ENCODE measurements around the gene TAGLN3.
A peak's percentile ranks its signal among the peaks of the same experiment; 100 is the strongest.

The TAGLN3 gene

GRCh38 chr3:111998636-111999483, at the start of gene TAGLN3:
Gene TAGLN3, plus strand, starts transcription at chr3:111998922. Its CDS starts 501 bp downstream, at chr3:111999423.
- peak; percentile 50 for DNase-seq

DNA sequence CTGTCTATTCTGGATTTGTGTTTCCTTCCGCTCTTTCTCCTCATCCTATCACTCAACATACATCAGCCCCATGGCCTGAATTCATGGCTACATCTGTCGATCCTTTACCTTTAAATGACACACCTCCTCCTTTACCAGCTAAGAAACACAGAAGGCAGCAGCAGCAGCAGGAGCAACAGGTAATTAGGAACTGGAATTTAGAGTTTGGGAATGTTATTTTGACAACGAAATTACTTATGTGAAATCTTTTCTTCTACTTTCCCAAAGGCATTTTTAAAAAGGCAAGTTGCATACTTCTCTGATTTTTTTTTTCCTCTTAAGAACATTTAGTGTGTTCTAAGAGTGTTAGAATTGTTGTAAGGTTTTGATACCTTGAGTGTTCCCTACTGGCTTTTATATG, 49.0 kb upstream of the TAGLN3 start:
- no peak for DNase-seq

- no peak for DNase-seq
Observed at GRCh38 chr3:111951032-111951431, 47.7 kb upstream of the TAGLN3 start.

DNA sequence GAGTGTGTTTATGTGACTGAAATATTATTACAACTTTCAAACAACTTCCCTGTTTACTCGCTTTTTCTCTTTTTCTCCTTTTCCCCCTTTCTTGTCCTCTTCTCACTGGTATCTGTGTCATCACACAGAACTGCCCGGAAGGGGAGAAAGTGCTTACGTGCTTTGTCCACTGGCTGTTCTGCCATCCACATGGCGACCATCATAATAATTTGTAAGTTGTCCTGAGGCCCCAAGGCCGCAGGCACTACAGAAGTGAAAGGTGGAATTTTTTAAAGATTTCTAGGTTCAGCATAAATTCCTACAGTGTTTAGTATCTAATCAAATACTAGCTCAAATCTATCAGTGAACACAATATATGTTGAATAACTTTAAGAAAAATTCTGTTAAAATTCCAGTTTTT, 46.6 kb upstream of the TAGLN3 start:
- no peak for DNase-seq

DNA sequence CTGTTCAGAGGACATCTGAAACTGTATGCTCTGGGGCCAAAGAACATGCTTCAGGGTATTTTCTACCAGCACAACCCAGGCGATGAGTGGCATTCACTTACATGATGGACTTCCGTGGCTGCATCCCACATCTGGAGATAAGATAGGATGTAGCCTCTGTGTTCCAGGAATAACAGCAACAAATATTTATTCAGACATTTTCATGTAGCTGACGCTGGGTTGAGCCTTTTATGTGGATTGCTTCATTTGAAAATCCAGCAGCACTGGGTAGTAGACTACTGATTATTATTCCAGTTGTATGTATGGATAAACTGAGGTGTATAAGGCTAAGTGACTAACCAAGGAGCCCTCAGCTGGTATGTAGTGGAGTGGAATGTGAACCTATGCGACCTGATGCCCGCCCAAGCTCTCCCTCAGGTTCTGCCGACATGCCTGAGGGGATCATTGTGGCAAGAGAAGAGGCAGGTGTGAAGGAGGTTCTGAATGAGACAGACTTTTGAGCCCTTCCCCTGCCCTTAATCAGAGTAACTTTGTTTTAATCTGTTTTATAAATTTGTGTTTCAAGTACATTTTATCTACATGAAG, 45.8 kb upstream of the TAGLN3 start:
- DNase-seq = no peak

DNA sequence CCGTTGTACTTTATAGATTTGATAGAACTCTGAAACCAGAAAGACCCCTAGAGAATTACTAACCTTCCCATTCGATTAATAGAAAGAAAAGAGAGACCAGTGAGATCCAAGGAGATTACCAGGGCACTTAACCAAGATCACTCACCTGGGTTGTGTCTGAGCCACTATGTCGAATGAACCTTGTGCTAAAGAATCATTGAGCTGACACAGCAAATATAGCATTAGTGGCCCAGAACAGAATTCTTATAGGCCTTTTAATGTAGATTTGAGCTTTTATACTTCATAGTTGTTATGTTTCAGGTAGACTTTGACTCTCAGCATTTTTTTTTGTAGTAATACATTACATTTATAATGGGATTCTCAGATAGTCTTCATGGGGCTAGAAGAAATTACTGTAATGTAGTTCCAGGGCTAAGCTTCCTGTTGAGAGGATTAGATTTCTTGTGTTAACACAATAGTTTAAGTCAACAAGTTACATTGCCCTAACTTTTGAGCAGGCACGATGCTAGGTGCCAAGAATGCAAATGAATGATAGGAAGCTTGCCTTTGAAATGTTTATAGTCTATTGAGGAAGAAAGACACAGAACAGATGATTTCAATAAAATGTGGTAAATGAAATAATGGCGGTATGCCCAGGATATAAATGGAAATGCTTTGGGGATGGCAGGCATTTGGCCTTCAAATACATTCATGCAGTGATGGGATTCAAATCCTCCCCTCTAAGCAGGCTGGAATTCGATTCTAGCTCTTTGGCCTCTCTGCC, 44.3 kb upstream of the TAGLN3 start:
- DNase-seq = no peak

DNA sequence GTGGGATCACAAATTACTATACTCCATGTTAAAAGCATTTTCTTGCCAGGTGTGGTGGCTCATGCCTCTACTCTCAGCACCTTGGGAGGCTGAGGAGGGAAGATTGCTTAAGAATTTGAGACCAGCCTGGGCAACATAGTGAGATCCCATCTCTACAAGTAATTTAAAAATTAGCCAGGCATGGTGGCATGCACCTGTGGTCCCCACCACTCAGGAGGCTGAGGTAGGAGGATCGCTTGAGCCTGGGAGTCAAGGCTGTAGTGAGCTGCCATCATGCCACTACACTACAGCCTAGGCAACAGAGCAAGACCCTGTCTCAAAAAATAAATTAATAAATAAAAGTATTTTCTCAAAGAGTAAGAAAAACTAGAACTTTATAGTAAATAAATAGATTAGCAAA, 42.8 kb upstream of the TAGLN3 start:
- no peak for DNase-seq

DNA sequence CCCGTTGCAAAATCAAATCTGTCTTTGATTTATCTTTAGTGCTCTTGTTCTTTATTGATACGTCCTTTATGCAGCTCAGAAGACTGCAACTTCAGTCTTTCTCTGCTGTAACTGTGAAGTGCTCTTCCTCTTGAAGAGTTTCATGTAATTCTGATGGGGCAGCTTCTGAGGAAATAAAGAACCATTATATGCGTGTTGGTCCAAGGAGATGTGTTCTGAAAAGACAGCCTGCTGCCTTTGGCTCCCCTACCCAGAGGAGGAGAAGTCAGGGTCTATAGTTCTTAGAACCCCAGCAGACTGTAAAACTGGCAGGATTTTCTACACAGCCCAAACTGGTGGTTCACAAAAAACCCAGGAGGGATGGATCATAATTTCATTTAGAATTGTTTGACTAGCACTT, 42.3 kb upstream of the TAGLN3 start:
- DNase-seq = no peak

- no peak for DNase-seq
Observed at GRCh38 chr3:111956995-111957734, 41.6 kb upstream of the TAGLN3 start.

DNA sequence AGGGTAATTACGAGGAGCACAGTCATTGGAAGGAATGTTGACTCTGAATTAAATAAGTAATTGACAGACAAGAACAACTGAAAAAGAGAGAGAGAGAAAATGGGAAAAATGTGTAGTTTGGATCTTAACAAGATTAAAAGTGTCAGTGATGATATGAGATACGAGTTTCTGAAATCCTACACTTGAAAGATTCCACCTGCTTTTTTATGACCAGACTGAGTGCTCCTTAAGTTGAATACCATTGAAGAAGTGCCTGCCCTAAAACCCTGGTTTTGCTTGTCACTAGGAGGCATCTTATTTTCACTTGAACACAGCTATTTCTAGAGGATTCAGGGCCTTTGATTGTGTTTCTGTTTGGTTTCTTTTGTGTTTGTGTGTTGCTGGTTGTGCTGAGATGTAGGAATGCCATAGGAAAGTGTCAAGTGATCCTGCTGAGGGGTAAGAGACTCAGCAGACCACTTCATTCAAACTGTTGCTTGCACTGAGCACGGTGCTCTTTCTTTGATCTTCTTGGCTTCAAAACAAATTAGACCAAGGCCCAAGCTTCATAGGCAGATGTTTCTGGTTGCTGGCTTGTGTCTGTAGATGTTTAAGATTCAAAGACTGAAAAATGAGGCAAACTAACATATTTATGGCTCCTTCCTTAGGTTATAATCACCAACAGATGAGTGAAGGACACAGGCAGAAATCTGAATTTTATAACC, 37.1 kb upstream of the TAGLN3 start:
- DNase-seq = no peak

- DNase-seq = no peak
Observed at GRCh38 chr3:111963424-111963823, 35.3 kb upstream of the TAGLN3 start.

DNA sequence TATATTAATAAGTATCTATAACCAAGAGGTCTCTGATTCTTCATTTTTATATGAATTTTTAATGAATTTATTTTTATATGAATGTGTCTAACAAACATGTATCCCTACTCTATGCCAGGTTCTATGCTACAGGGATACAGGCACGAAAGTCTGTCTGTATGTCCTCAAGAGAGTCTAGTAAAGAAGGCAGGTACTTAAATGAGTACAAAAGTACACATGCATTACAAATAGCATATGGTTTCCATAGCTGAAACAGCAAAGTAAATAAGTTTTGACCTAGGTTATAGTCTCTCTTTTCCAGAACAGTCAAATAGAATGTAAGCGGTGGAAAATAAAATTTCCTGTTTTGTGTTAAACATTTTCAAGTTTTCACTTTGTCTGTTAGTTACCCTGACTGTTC, 33.2 kb upstream of the TAGLN3 start:
- no peak for DNase-seq

DNA sequence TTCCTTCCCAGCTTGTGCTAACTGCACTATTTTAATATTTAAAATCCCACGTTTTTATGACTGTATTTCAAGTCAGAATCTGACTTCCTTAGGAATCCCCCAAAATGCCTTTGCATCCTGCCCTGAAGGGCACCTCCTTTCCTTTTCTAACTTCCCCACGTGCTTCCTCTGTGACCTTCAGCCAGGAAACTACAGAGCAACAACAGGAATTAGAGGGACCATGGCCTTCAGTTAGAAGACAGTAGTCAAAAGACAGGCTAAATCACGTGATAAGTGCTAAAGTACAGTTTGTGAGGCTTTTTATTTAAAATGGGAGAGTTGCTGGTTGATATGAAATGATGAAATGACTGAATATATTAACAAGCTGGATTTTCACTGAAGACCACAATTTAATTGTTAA, 31.7 kb upstream of the TAGLN3 start:
- no peak for DNase-seq

DNA sequence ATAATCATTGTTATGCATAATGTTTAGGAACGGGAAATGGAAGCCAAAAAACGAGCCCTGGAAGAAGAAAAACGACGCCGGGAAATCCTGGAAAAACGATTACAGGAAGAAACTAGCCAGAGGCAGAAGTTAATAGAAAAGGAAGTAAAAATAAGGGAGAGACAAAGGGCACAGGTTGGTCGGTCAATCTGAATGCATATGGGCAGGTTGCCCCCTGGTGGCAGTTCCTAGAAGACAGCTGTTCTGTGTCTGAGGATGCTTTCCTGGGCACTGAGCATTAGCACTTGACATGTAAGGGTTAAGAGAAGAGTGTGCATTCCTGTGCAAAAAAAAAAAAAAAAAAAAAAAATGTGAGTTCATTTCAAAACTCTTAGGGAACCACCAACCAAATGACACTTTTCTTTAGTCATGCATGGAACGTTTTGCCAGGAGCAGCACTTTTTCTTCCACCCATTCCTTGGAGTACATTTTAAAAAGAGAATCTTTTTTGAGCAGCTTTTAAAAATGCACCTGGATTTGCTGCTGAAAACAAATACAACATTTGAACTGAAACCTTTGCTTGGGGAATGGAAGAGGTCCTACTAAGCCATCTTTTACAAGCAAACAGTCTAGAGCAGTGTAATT, 31.0 kb upstream of the TAGLN3 start:
- DNase-seq = peak; percentile 82

DNA sequence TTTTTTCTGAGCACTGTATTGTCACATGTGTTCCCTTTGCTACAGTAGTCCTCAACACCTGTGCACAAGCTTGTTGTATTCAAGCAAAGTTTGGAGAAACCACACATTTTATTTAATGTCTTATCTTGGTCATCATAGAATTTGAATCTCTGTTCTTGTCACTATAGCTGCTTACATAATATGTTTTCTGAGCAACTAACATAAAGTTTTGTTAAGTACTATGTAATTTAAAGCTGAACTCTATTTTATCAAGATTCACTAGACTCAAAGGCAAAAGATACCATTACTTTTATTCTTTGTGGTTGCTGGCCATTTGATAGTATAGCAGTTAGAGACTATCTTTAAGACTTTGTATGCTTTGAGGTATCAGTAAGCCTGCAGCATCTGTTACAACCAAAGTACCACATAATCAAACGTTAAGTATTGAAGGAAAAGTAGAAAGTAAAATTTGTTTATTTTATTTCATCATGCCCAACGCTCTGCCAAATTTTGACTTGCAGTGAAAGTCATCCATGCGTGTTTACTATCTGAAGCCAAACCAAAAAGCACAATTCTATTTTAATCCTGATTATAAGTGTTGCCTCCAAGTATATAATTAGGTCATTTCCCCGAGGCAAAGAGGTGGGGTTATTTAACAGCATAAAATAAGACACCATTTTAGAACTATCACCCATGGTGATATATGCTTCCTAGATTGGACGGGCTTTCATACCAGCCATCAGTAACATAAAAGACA, 30.2 kb upstream of the TAGLN3 start:
- no peak for DNase-seq

DNA sequence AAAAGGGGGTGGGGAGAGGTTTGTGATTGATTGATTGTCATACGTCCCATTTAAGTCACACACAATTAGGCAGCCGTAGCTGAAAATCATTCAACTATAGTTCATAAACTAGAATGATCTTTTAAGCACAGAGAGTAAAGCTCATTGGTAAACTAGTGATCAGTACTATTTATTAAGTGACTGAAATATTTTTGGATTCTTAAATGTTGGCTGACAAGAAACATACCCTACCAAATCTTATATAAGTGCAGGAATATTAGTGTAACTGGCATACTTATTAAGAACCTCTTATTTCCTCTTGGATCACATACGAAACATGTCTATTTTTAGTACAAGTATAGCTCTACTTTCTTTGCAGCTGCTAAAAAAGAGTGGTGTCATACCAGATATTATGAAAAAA, 28.3 kb upstream of the TAGLN3 start:
- DNase-seq = no peak

DNA sequence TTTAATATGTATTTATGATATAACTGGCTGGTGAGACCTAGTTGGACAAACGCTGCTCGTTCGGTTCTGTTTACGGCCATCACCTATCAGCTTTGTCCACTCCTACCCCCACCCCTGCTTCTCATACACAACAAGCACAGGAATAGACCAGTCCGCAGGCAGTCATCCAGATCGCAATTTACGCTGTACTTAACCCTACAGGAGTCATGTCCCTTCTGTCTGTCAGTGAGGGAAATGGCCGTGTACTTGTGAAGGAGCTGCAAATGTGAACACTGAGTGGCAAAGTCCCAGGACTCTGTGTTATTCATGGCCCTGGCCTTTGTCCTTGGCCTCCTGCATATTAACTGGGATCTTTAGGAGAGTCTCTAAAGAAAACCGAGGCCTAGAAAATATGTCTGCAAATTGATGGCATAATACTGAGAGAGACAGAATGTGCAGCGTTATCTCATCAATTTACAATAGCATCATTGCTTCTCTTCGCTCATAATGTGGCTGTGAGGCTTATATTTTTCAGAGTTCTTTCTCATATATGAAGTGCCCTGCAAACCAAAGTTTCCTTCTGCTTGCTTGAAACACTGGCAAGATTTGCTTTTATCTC, 27.1 kb upstream of the TAGLN3 start:
- peak; percentile 68 for DNase-seq

- no peak for DNase-seq
Observed at GRCh38 chr3:111972891-111973290, 25.8 kb upstream of the TAGLN3 start.

- DNase-seq = no peak
Observed at GRCh38 chr3:111975131-111975530, 23.6 kb upstream of the TAGLN3 start.

- DNase-seq = peak; percentile 27
Observed at GRCh38 chr3:111976254-111976653, 22.5 kb upstream of the TAGLN3 start.

Data from NCI-H2029 (cell line).